GM18505 (cell line): ENCODE results near the gene CEACAM16.

Experiments used
- ATAC-seq: cut with Tn5 transposase; IDR thresholded peaks from one replicate; pipeline ENCODE4 v1.9.1; 2021; ENCODE audit not compliant: unreplicated experiment
- POLR2A ChIP-seq: IDR thresholded peaks from 4 replicates; pipeline ENCODE4 v1.6.1; 2011; ENCODE audit warnings: borderline replicate concordance; ENCODE audit not compliant: insufficient read depth, insufficient read length; ENCODE audit errors: extremely low read depth

CEACAM16 gene

GRCh38 chr19:44746616-44746945 is 47.6 kb downstream of the CEACAM16 start:
- no peak for TF ChIP-seq POLR2A
- no peak for ATAC-seq

GRCh38 chr19:44746946-44747738 is 48.2 kb downstream of the CEACAM16 start:
- no peak for TF ChIP-seq POLR2A
- peak; percentile 31 for ATAC-seq

- peak; percentile 45 for TF ChIP-seq POLR2A
- peak; percentile 4 for ATAC-seq
Observed at GRCh38 chr19:44747739-44748425, 48.9 kb downstream of the CEACAM16 start.

- ATAC-seq, result peak; percentile 32
- peak; percentile 65 for TF ChIP-seq POLR2A
Observed at GRCh38 chr19:44748426-44749254, 49.7 kb downstream of the CEACAM16 start, which contains the start of gene BCL3. Gene BCL3 (plus strand): TSS chr19:44748708. CDS start chr19:44748791, 83 bp downstream.

GRCh38 chr19:44749292-44749691 is 50.3 kb downstream of the CEACAM16 start:
- TF ChIP-seq POLR2A, result no peak
- ATAC-seq, result no peak

- ATAC-seq, result no peak
- no peak for TF ChIP-seq POLR2A
Observed at GRCh38 chr19:44749994-44750393, 51.0 kb downstream of the CEACAM16 start.

- no peak for ATAC-seq
- no peak for TF ChIP-seq POLR2A
Observed at GRCh38 chr19:44752123-44752815, 53.3 kb downstream of the CEACAM16 start.

GRCh38 chr19:44752816-44753625 is 54.1 kb downstream of the CEACAM16 start:
- peak; percentile 57 for ATAC-seq
- peak; percentile 44 for TF ChIP-seq POLR2A

GRCh38 chr19:44753626-44753931 is 54.6 kb downstream of the CEACAM16 start:
- TF ChIP-seq POLR2A, result no peak
- ATAC-seq, result no peak

GRCh38 chr19:44753932-44754749 is 55.2 kb downstream of the CEACAM16 start:
- peak; percentile 30 for ATAC-seq
- peak; percentile 67 for TF ChIP-seq POLR2A

- TF ChIP-seq POLR2A, result no peak
- no peak for ATAC-seq
Observed at GRCh38 chr19:44754750-44755080, 55.8 kb downstream of the CEACAM16 start.

- TF ChIP-seq POLR2A, result no peak
- no peak for ATAC-seq
Observed at GRCh38 chr19:44755219-44755618, 56.3 kb downstream of the CEACAM16 start.
